Left renal pelvis (tissue), 4 donors: ENCODE measurements around the gene IL1RL1. TPM values are rescaled to one million over a fixed set of nuclear protein-coding genes. Genes with fewer than 3 reads are reported as not detected.

ENCODE experiments used
- DNase-seq, 4 donors: peaks; one replicate each; pipeline ENCODE4 v3.0.0-alpha.2; 2013; ENCODE audit warnings: low read depth in 4 of 4, low spot score in 3 of 4
- polyA plus RNA-seq, 4 donors: library from polyadenylated mRNA; unstranded; fragments of 120-200 nt; gene quantifications; one replicate each; pipeline ENCODE4 v1.2.1, GENCODE V29; 2013; ENCODE audit not compliant: insufficient read length in 4 of 4

The IL1RL1 gene
- polyA plus RNA-seq, 4 donors: 0.10 to 0.92 (median 0.59) TPM

- DNase-seq: no peak
Measured at GRCh38 chr2:102366406-102367112, 55.2 kb downstream of the IL1RL1 start.

- DNase-seq: no peak
Measured at GRCh38 chr2:102367331-102367971, 56.1 kb downstream of the IL1RL1 start.

GRCh38 chr2:102368461-102369109 is 57.2 kb downstream of the IL1RL1 start:
- DNase-seq: no peak

- no peak for DNase-seq
Measured at GRCh38 chr2:102369866-102370265, 58.5 kb downstream of the IL1RL1 start.

- DNase-seq: no peak
Measured at GRCh38 chr2:102376052-102376591, 64.8 kb downstream of the IL1RL1 start.

GRCh38 chr2:102383722-102384121 is 72.4 kb downstream of the IL1RL1 start:
- DNase-seq: no peak

- DNase-seq: no peak
Measured at GRCh38 chr2:102385522-102385921, 74.2 kb downstream of the IL1RL1 start.

- no peak for DNase-seq
Measured at GRCh38 chr2:102386004-102386403, 74.6 kb downstream of the IL1RL1 start.

GRCh38 chr2:102386867-102387541 is 75.6 kb downstream of the IL1RL1 start:
- no peak for DNase-seq

- DNase-seq: no peak
Measured at GRCh38 chr2:102387763-102388546, 76.6 kb downstream of the IL1RL1 start.

GRCh38 chr2:102391565-102391964 is 80.2 kb downstream of the IL1RL1 start:
- DNase-seq: no peak

GRCh38 chr2:102392096-102392495 is 80.7 kb downstream of the IL1RL1 start:
- no peak for DNase-seq

GRCh38 chr2:102392942-102393341 is 81.6 kb downstream of the IL1RL1 start:
- no peak for DNase-seq

- no peak for DNase-seq
Measured at GRCh38 chr2:102396012-102396411, 84.6 kb downstream of the IL1RL1 start.

- no peak for DNase-seq
Measured at GRCh38 chr2:102397209-102397608, 85.8 kb downstream of the IL1RL1 start.

GRCh38 chr2:102399499-102400141 is 88.3 kb downstream of the IL1RL1 start:
- no peak for DNase-seq

- no peak for DNase-seq
Measured at GRCh38 chr2:102401456-102401855, 90.1 kb downstream of the IL1RL1 start.
